Measurements from ENCODE around the gene MAP7D2. TPM values are rescaled to one million over a fixed set of nuclear protein-coding genes. Genes with fewer than 3 reads are reported as not detected.

The MAP7D2 gene
- total and polyA plus RNA-seq, 2 of the 13 experiments (the other 11 are each of a cell fraction or from before 2014, with no cell fraction given): 9.6 to 10.5 TPM

- TF ChIP-seq HOXA5 (CRISPR knock-in tag; IDR thresholded peaks at IDR 0.05): no peak
- TF ChIP-seq SALL1 (CRISPR knock-in tag; IDR thresholded peaks at IDR 0.05): no peak
- TF ChIP-seq EZH2 (conservative IDR thresholded peaks at IDR 0.05; ENCODE audit: low read depth, low read length): no peak
Measured at GRCh38 chrX:20071511-20072079, 45.1 kb downstream of the MAP7D2 start (continued).

DNA sequence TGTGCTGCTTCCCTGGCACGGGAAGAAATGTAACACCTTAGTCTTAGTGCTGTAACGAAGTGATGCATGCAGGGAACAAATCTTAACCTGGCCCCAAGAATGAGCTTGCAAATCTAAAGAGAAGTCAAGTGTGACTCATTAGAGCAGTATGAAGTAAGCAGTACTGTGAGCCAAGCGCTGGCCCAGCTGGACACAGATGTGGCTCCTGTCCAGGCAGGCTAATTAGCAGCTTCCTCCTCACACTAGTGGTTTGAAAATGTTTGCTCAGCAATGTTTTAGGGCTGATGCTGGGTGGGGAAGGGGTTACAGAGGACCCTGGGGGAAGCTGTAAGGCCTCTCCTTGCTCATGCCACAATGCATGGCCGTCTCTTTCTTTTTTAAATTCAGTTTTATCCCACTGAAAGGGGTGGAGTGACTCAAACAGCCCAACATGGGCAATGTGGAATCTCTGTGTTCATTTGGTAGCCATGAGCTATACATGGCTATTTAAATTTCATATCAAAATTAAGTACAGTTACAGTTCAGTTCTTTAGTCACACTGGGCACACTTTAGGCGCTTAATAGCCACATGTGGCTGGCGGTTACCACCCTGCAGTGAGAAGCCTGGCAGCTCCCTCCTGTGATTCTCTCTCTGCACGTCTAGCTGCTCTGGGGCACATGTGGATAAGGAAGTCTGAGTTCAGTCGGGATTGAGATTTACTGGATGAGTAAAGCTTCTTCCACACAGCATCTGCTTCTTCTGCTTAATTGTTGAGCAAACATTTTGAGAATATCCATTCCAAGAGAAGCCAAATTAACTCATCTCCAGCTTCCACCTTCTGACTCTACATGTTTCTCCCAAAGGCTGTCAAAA is 48.8 kb downstream of the MAP7D2 start:
- H3K79me2 ChIP-seq (ENCODE audit: insufficient read depth, low read length): no peaks in the 10 kb centered on the region
- intact Hi-C loops (cut with micrococcal nuclease; ENCODE audit: unreplicated experiment): loop anchor here (2.0 to 5.0 kb wide), 2 partner anchors 76 to 523 kb away; partner anchors contain the start of gene BCLAF3
- CTCF ChIA-PET (ENCODE audit: low intra/inter-chr PET ratio, low total read pairs): interaction anchor here (1.6 to 1.8 kb wide), 2 partner anchors 77 to 163 kb away, joined by 4 to 12 read pairs; partner anchors contain the start of gene BCLAF3

More for the DNA sequence above, 48.8 kb downstream of the MAP7D2 start:
- Histone ChIP-seq H3K27ac (ENCODE audit: extremely low read length, insufficient read depth, low read length) (no peak overlapping the region), H3K4me1 (ENCODE audit: insufficient read depth, low read length) (peaks cover 14% of the 10 kb centered on the region), H3K9me3 (ENCODE audit: low read length) (no peaks in the 10 kb centered on the region), H2AFZ (ENCODE audit: low read length) (no peak overlapping the region), H3K9ac (ENCODE audit: insufficient read depth, low read depth, low read length) (no peak overlapping the region), H3K4me3 (replicated peaks in 1 of 3; ENCODE audit: insufficient read depth in 1 of 3, low read depth in 2 of 3, low read length in 3 of 3) (no peak overlapping the region), H4K20me1 (ENCODE audit: insufficient read depth, low read length) (no peaks in the 10 kb centered on the region), H3K36me3 (replicated peaks in 1 of 2; ENCODE audit: control insufficient read depth in 1 of 2, insufficient read depth in 2 of 2, low read length in 2 of 2) (0 out of 5 replicates have a peak, but pooled peaks cover 0 to 3% of the 10 kb centered on the region in 2 experiments), H3K4me2 (ENCODE audit: low read depth, low read length) (no peak overlapping the region), H3K27me3 (ENCODE audit: control insufficient read depth in 1 of 2, insufficient read depth in 2 of 2, low read length in 2 of 2) (no peaks in the 10 kb centered on the region)
- no peak for DNase-seq (ENCODE audit: low spot score)
- no peak for ATAC-seq
- FAIRE-seq: no peak
- no TSS peak for BruUV-seq (replicated peaks)
- TF ChIP-seq, protein P1, sequence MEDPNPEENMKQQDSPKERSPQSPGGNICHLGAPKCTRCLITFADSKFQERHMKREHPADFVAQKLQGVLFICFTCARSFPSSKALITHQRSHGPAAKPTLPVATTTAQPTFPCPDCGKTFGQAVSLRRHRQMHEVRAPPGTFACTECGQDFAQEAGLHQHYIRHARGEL (CRISPR knock-in tag; IDR thresholded peaks at IDR 0.05): no peak
- TF ChIP-seq ZMYM4 (CRISPR knock-in tag; IDR thresholded peaks at IDR 0.05): no peak
- TF ChIP-seq MXD4 (CRISPR knock-in tag; IDR thresholded peaks at IDR 0.05): no peak
- TF ChIP-seq NFAT5 (CRISPR knock-in tag; IDR thresholded peaks at IDR 0.05): no peak
- 0 out of 2 replicates have a peak, but pooled peaks have one; percentile 28 for TF ChIP-seq FOSL2 (CRISPR knock-in tag; IDR thresholded peaks at IDR 0.05)
- in situ Hi-C loops (cut with HindIII; ENCODE audit: extremely low pct_ligation_motif_present, low pct_unique_long_range_greater_than_20kb): loop anchor here (10.0 kb wide), 1 partner anchor 163 kb away; no protein-coding TSS in a partner anchor
- POLR2A ChIA-PET: no interaction called here
- 78% methylated on average over 5 of the region's 8 CpGs for WGBS (ENCODE audit: low lambda C conversion rate)

All from HepG2 (cell line).